ENCODE measurements around the gene EEPD1.

EEPD1 gene

GRCh38 chr7:36151921-36152755 is 916 bp upstream of the EEPD1 start:
- Histone ChIP-seq H3K27me3 (ENCODE audit: insufficient read depth, low read length, poor library complexity) (no peaks in the 10 kb centered on the region), H3K9me3 (ENCODE audit: insufficient read depth, low read length, severe bottlenecking) (no peaks in the 10 kb centered on the region), H3K4me1 (ENCODE audit: insufficient read depth, low read length) (peaks cover 44% of the 10 kb centered on the region), H2AFZ (ENCODE audit: low read depth, low read length) (peak overlapping the region; percentile 77), H3K79me2 (ENCODE audit: insufficient read depth, low read length) (no peaks in the 10 kb centered on the region), H3K4me3 (ENCODE audit: low read depth in 1 of 2, low read length in 2 of 2) (peak overlapping the region; percentile 1 to 80; a peak in 3 of 4 replicates), H3K36me3 (ENCODE audit: insufficient read depth, low read length) (no peaks in the 10 kb centered on the region; the same call in 1 of the 2 replicates), H3K4me2 (ENCODE audit: insufficient read depth, low read length) (peak overlapping the region; percentile 77), H3K9ac (ENCODE audit: low read depth, low read length) (peak overlapping the region; percentile 48), H3K27ac (ENCODE audit: low read length) (peak overlapping the region; percentile 51), H4K20me1 (ENCODE audit: insufficient read depth, low read length) (peaks cover 10% of the 10 kb centered on the region; the same call in 1 of the 2 replicates)
- ATAC-seq (ENCODE audit: insufficient read depth, low read depth) (no peak), DNase-seq (no peak)
- no peak for TF ChIP-seq EZH2 (IDR thresholded peaks at IDR 0.05; ENCODE audit: borderline replicate concordance, low read depth, low read length, severe bottlenecking)
- TF ChIP-seq, protein P1, sequence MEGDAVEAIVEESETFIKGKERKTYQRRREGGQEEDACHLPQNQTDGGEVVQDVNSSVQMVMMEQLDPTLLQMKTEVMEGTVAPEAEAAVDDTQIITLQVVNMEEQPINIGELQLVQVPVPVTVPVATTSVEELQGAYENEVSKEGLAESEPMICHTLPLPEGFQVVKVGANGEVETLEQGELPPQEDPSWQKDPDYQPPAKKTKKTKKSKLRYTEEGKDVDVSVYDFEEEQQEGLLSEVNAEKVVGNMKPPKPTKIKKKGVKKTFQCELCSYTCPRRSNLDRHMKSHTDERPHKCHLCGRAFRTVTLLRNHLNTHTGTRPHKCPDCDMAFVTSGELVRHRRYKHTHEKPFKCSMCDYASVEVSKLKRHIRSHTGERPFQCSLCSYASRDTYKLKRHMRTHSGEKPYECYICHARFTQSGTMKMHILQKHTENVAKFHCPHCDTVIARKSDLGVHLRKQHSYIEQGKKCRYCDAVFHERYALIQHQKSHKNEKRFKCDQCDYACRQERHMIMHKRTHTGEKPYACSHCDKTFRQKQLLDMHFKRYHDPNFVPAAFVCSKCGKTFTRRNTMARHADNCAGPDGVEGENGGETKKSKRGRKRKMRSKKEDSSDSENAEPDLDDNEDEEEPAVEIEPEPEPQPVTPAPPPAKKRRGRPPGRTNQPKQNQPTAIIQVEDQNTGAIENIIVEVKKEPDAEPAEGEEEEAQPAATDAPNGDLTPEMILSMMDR (IDR thresholded peaks at IDR 0.05; ENCODE audit: borderline replicate concordance, extremely low read depth, low read length, poor library complexity, severe bottlenecking): no peak

- Histone ChIP-seq H3K9ac (ENCODE audit: low read depth, low read length) (peak overlapping the region; percentile 78), H3K27me3 (ENCODE audit: insufficient read depth, low read length, poor library complexity) (no peaks in the 10 kb centered on the region), H4K20me1 (ENCODE audit: insufficient read depth, low read length) (peaks cover 10% of the 10 kb centered on the region; the same call in 1 of the 2 replicates), H3K79me2 (ENCODE audit: insufficient read depth, low read length) (no peaks in the 10 kb centered on the region), H3K4me2 (ENCODE audit: insufficient read depth, low read length) (peak overlapping the region; percentile 77), H3K9me3 (ENCODE audit: insufficient read depth, low read length, severe bottlenecking) (no peaks in the 10 kb centered on the region), H3K4me3 (ENCODE audit: low read depth in 1 of 2, low read length in 2 of 2) (peak overlapping the region; percentile 64 to 80), H3K4me1 (ENCODE audit: insufficient read depth, low read length) (peaks cover 44% of the 10 kb centered on the region), H2AFZ (ENCODE audit: low read depth, low read length) (peak overlapping the region; percentile 90), H3K36me3 (ENCODE audit: insufficient read depth, low read length) (no peaks in the 10 kb centered on the region; the same call in 1 of the 2 replicates), H3K27ac (ENCODE audit: low read length) (peak overlapping the region; percentile 60; the same call in 1 of the 2 replicates)
- TF ChIP-seq, protein P1 (IDR thresholded peaks at IDR 0.05; ENCODE audit: borderline replicate concordance, extremely low read depth, low read length, poor library complexity, severe bottlenecking): no peak
- TF ChIP-seq EZH2 (IDR thresholded peaks at IDR 0.05; ENCODE audit: borderline replicate concordance, low read depth, low read length, severe bottlenecking): no peak
- no peak for DNase-seq
- peak; percentile 2; the same call in 1 of the 3 replicates for ATAC-seq (ENCODE audit: insufficient read depth, low read depth)
These were observed 580 bp downstream of the EEPD1 start for GRCh38 chr7:36153571-36154097.

GRCh38 chr7:36154255-36155212 is 1.5 kb downstream of the EEPD1 start:
- Histone ChIP-seq H3K4me2 (ENCODE audit: insufficient read depth, low read length) (peak overlapping the region; percentile 77), H2AFZ (ENCODE audit: low read depth, low read length) (no peak overlapping the region), H3K27me3 (ENCODE audit: insufficient read depth, low read length, poor library complexity) (no peaks in the 10 kb centered on the region), H3K36me3 (ENCODE audit: insufficient read depth, low read length) (no peaks in the 10 kb centered on the region; the same call in 1 of the 2 replicates), H3K27ac (ENCODE audit: low read length) (no peak overlapping the region), H3K4me1 (ENCODE audit: insufficient read depth, low read length) (peaks cover 44% of the 10 kb centered on the region), H3K9me3 (ENCODE audit: insufficient read depth, low read length, severe bottlenecking) (no peaks in the 10 kb centered on the region), H3K9ac (ENCODE audit: low read depth, low read length) (peak overlapping the region; percentile 78; the same call in 1 of the 2 replicates), H4K20me1 (ENCODE audit: insufficient read depth, low read length) (peaks cover 10% of the 10 kb centered on the region; the same call in 1 of the 2 replicates), H3K79me2 (ENCODE audit: insufficient read depth, low read length) (no peaks in the 10 kb centered on the region), H3K4me3 (ENCODE audit: low read depth in 1 of 2, low read length in 2 of 2) (peak overlapping the region in 1 of 2 experiments; percentile 80; a peak in 2 of 4 replicates)
- no peak for ATAC-seq (ENCODE audit: insufficient read depth, low read depth)
- no peak for TF ChIP-seq EZH2 (IDR thresholded peaks at IDR 0.05; ENCODE audit: borderline replicate concordance, low read depth, low read length, severe bottlenecking)
- TF ChIP-seq, protein P1 (IDR thresholded peaks at IDR 0.05; ENCODE audit: borderline replicate concordance, extremely low read depth, low read length, poor library complexity, severe bottlenecking): no peak
- no peak for DNase-seq

Data from DND-41 (cell line).